Retinal pigment epithelial cell (primary cell): ENCODE data around the gene EPHB1.

Source experiments
- DNase-seq: peaks from one replicate; pipeline ENCODE4 v3.0.0-alpha.2; 2010; ENCODE audit warnings: low read depth
- H3K4me3 ChIP-seq: 2 replicates; pipeline ENCODE4 v1.5.1; 2011; ENCODE audit warnings: mild to moderate bottlenecking, low read length, control low read depth, moderate library complexity
- TF ChIP-seq, protein P1 (sequence below): conservative IDR thresholded peaks from 2 replicates; pipeline ENCODE4 v1.5.1; 2011; ENCODE audit warnings: low read depth, low read length, control low read depth, inconsistent platforms

The EPHB1 gene

DNA sequence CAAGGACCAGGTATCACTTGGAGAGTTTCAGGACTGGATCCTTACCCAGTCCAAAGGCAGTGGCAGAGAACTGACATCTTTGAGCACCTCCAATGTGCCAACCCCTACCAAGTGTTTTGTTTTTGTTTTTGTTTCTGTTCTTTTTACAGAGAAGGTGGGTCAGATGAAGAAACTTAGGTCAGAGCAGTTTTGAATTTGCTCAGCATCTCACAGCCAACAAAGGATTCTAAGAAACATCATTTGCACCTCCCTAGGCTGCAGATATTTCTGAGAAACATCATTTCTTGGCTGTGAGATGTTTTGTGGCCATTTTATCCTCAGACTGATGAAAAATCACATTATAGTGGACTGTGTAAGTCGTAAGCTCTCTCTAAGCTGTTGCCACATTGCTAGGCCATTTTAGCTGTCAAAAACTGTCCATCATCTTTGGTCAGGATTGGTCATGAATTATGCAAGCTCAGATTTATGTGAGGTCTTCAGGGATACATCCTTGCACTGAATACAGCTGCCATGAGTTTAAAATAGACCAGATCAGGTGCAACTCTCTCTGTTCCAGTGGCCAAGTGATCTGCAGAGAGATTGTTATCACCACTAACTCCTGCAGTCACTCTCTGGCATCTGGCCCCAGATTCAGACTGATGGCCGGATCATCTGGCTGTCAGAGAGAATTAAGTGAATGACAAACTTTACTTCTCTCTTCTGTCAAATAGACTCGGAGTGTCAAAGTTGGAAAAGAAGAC, 341.5 kb downstream of the EPHB1 start:
- no peak overlapping the region for H3K4me3 ChIP-seq
- TF ChIP-seq, protein P1, sequence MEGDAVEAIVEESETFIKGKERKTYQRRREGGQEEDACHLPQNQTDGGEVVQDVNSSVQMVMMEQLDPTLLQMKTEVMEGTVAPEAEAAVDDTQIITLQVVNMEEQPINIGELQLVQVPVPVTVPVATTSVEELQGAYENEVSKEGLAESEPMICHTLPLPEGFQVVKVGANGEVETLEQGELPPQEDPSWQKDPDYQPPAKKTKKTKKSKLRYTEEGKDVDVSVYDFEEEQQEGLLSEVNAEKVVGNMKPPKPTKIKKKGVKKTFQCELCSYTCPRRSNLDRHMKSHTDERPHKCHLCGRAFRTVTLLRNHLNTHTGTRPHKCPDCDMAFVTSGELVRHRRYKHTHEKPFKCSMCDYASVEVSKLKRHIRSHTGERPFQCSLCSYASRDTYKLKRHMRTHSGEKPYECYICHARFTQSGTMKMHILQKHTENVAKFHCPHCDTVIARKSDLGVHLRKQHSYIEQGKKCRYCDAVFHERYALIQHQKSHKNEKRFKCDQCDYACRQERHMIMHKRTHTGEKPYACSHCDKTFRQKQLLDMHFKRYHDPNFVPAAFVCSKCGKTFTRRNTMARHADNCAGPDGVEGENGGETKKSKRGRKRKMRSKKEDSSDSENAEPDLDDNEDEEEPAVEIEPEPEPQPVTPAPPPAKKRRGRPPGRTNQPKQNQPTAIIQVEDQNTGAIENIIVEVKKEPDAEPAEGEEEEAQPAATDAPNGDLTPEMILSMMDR, result no peak
- no peak for DNase-seq

DNA sequence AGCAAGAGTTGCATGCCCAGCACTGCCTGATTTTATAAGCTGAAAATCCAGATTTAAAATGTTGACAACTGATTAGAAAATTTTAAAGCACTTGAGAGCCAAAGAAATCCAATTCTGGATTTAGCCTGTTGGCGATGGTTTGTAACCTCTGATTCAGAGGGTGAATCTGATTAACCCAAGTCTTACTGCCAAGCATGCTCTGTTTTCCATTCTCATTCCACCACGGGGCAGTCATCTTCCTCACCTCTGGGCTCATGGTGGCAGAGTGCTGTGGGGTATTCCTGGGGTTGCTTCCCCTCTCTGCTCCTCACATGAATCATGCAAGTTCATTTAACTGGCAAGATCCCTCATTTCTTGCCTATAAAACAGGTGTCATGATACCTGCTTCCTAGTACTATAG, 342.2 kb downstream of the EPHB1 start:
- TF ChIP-seq, protein P1, result no peak
- H3K4me3 ChIP-seq, result no peak overlapping the region
- no peak for DNase-seq

DNA sequence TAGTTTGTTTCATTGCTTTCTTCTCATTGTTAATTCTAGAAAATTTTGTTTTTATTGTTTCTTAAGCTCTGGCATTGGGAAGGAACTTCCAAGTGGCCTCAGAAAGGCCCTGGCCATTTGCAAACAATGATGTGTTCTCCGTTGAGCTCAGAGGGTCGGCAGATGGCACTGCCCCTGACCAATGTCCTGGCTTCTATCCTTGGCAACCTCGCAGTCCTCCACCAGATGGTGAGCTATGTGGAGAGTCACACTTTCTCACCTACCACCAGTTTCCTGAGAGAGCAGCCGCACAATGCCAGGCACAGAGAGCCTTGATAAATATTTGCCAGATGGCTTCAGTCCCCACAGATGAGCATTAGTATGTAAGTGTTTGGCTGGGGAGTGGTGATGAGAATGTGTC, 343.7 kb downstream of the EPHB1 start:
- TF ChIP-seq, protein P1, result no peak
- no peak overlapping the region for H3K4me3 ChIP-seq
- DNase-seq, result no peak

DNA sequence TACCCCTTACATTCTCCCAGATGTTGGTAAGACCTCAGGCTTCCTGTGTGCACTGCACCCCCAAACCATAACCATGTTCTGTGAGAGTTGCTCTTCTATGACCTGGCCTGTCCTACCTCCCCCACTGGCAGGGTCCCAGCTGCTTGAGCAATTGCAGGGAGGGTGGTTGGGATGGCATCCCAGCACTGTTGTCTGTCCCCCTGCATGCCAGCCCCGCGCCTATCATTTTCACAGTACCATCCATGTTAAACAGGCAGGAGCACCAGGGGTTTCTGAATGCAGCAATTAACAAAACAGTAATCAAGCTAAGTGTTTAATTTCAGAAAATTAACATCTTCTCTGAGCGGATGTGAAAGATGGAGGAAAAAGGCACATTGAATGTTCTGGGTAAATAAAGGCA, 345.5 kb downstream of the EPHB1 start:
- H3K4me3 ChIP-seq, result no peak overlapping the region
- TF ChIP-seq, protein P1, result no peak
- no peak for DNase-seq

DNA sequence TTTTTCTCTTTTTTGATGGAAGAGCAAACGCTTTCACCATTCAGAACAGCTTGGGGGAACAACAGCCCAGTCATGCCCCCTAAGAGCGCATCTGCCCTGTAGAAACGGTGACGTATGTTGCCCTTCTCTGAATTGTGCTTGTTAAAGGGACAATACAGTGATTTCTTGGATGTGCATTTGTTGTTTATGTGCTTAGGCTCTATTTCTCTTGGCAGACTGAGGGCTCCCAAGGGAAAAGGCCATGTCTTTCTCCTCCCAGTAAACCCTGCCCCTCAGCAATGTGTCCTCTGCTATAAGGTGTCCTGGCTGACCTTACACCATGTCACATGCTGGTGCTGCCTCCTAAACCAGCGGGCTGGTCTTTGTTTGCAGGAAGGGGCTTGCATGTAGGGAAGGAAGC, 346.1 kb downstream of the EPHB1 start:
- no peak for DNase-seq
- TF ChIP-seq, protein P1, result no peak
- no peak overlapping the region for H3K4me3 ChIP-seq

DNA sequence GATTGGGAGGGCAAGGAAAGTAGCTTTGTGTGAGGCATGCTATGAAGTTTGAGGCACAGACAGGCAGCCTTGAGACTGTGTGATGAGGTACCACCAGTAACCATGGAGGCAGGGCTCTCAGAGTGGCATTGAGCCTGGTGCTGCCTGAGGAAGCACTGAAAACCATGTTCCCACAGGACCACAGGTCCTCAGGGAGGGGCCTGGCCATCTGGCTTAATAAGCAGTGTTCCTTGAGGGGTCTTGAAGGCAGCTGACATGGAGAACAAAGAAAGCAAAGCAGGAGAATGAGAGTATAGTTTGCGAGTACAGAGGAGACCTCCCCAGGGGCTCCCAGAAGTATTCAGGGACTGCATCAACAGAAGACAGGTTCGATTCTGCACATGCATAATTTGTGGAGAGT, 346.6 kb downstream of the EPHB1 start:
- no peak for DNase-seq
- TF ChIP-seq, protein P1, result no peak
- no peak overlapping the region for H3K4me3 ChIP-seq

DNA sequence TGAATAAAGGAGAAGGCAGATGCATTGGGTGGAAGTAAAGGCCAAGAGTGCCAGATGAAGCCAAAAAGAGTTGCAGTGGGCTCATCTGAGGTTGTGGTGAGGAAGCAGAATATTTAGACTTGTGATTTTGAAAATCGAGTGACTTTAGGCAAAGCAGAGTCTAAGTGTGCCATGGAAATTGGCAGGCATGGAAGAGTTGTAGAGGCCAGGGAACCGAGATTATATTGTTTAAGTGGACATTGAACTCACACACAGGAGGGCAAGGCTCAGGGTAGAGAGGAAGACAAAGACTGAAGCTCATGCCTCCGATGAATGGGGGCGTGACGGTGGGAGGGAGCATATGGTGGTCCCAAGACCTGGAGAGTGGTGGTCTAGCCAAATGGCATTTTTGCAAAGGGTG, 347.5 kb downstream of the EPHB1 start:
- DNase-seq, result no peak
- TF ChIP-seq, protein P1, result no peak
- no peak overlapping the region for H3K4me3 ChIP-seq
